ENCODE results near the gene AKIRIN1. TPM values are rescaled to one million over a fixed set of nuclear protein-coding genes. Genes with fewer than 3 reads are reported as not detected.

AKIRIN1 gene
- total RNA-seq, 2 experiments from 2014 or later: 55.5 to 60.2 TPM

Other genes with a start within 250 kb of the AKIRIN1 start
- gene RRAGC, start 131.5 kb upstream of the AKIRIN1 start, total RNA-seq: 10 to 100 TPM; 15.8 to 16.3 TPM
- gene MYCBP, start 117.9 kb upstream of the AKIRIN1 start, total RNA-seq: 10 to 100 TPM; 30.4 to 34.3 TPM
- gene GJA9, start 109.7 kb upstream of the AKIRIN1 start, total RNA-seq: not detected
- gene RHBDL2, start 49.4 kb upstream of the AKIRIN1 start, total RNA-seq: not detected
- 100 to 1,000 TPM; 107 to 113 TPM for gene NDUFS5, start 35.1 kb downstream of the AKIRIN1 start, total RNA-seq
- gene MACF1, start 213.4 kb downstream of the AKIRIN1 start, total RNA-seq: 100 to 1,000 TPM; 328 to 344 TPM

Data from activated naive CD8-positive, alpha-beta T cell treated with anti-CD3 and anti-CD28 coated beads, Interleukin-2, amount 10 ng/mL, durations not matched to agents 7 days and 5 days (primary cell).